HG03060 (cell line): ENCODE measurements around the gene P3H2.
"Not testable (repeated sequence)": the region's sequence is repeated elsewhere in the genome, so short reads cannot be mapped to it uniquely, and the experiment has no call there.

Experiments
- ATAC-seq: cut with Tn5 transposase; IDR thresholded peaks from one replicate; pipeline ENCODE4 v1.9.1; 2021; ENCODE audit warnings: low read depth, moderate number of reproducible peaks; ENCODE audit not compliant: unreplicated experiment

Gene P3H2

DNA sequence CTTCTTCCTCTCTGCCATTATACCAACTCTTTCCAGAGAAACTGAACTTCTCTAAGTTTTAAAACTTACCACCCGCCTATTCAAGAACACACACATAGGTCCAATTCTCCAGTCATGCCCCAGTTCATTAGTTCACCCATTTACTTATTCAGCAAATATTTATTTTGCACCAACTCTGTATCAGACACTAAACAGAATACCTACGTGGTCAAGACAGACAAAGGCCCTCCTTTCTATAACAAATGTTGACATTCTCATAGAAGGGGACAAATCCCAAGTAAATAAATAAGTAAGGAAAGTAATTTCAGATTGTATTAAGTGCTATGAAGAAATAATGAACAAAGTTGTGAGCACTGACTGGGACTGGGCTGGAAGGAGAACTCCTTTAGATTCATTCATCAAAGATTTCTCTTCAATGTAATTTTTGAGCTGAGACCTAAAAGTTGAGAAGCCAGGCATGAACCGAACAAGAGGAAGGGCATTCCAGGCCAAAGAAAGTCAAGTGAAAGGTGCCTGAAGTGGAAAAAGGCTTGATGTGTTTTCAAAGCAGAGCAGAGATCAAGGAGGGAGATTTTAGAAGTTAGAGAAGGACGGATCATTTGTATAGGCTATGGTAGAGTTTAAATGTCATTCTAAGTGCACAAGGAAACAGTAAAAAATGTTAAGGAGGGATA, 120.4 kb downstream of the P3H2 start:
- ATAC-seq: no peak

DNA sequence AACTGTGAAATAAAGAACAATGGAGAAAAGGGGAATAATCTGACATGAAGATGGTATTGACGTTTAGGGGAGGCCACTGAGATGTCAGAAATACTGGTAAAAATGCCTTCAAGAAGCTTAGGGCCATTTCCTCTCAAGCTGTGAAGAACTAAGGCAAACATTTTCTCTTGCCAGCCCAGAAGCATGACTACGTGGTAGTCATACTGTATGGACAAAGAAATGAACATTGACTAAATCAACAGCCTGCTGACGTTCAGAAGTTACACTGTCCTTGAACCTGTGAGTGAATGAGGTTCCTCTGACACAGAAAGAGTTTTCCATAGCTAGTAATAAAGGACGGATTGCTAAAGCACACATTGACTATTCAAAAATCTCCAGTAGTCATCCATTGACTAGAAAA, 121.0 kb downstream of the P3H2 start:
- ATAC-seq: no peak

DNA sequence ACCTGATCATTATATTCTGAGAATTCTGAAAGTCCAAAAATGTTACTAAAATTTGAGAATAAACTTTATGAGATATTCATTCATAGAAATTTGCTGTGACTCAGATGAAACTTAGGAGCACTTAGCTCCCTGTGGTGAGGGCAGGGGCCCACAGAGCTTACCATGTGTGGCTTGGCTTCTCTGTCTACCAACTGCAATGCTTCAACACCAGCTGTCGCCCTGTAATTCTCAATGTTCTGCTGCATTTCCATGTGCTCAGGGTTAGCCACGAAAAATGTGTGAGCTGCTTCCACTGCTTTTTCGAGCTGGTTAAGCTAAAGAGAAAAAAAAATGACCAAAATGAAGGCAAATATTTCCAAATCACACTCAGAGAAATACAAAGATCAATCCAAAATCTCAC, 125.6 kb downstream of the P3H2 start:
- no peak for ATAC-seq

DNA sequence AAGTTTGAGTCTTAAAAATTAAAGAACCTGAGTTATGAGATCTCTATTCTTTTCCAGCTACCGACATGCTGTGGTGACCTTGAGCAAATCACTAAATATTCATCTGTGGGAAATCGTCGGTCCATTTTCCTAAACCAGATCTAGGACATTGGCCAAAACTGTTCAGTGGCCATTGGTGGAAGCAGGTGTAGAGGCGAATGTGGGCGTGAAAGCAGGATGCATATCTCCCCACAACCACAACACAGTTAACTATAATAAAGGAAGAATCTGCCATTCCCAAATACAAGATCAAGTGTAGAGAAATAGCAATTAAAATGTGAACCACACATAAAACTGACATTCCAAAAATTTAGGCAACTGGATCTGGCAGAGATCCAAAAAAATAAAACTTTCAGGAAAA, 129.9 kb downstream of the P3H2 start:
- ATAC-seq: no peak

DNA sequence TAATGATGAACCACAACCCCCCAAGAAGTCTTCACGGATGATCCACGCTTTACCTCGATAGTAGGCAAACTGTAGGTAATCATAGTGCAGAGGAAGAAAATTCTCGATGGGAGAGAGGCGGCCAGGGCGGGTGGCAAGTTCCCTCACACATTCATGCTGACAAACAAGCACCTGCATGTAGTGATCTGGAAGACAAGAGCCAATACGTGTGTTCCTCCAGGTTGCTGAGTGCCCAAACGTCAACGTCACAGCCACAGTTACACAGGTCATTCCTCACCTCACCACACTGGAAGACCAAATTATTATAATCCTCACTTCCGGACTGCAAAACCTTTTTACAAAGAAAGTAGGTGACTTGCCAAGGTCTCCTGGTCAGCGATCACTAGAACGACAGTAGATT, 131.8 kb downstream of the P3H2 start:
- ATAC-seq: no peak

DNA sequence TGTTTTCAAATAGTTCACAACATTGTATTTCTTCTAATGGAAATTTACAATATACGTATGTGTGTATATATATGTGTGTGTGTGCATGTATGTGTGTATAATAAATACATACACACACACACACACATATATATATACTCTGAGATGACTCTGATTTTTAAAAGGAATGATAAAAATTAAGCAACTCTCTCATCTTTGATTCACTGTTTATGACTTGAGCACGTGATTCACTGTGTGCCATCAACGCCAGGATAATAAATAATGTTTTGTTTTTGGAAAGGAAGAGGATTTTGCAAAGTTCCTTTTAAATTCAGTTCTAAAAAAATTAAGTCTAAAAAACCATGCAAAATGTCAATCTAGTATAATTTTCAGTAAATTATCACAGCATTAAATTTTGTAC, 132.4 kb downstream of the P3H2 start:
- ATAC-seq: no peak

DNA sequence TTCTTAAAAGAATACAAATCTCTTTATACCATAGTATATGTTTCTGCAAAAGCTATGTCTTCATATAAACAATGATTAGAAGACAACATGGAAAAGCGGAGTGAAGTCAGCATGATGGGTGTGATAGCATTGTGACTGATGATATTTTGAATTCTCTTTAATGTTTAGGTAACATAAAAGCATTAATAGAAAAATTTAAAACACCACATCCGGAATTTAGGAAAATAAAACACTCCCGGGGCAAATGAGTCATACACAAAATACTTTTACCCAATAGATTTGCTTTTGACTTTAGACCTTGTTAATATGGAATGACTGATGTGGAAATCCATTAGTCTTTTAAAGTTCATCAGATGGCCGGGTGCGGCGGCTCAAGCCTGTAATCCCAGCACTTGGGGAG, 134.7 kb downstream of the P3H2 start:
- ATAC-seq: no peak

DNA sequence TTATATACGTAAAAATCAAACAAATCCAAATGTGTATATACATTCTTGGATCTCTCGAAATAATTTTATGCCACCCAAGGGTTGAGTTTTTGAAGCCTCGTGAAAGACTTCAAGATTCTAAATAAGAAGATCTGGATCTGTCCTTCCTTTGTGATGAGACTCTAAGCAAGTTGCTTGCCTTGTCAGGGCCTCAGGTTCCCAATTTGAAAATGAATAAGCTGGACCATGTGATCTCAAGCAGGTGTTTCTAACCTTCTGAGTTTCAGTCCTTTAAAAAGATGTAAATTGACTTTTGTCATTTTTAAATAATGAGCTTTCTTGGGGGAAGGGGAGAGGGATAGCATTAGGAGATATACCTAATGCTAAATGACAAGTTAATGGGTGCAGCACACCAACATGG, 137.1 kb downstream of the P3H2 start:
- ATAC-seq: no peak

DNA sequence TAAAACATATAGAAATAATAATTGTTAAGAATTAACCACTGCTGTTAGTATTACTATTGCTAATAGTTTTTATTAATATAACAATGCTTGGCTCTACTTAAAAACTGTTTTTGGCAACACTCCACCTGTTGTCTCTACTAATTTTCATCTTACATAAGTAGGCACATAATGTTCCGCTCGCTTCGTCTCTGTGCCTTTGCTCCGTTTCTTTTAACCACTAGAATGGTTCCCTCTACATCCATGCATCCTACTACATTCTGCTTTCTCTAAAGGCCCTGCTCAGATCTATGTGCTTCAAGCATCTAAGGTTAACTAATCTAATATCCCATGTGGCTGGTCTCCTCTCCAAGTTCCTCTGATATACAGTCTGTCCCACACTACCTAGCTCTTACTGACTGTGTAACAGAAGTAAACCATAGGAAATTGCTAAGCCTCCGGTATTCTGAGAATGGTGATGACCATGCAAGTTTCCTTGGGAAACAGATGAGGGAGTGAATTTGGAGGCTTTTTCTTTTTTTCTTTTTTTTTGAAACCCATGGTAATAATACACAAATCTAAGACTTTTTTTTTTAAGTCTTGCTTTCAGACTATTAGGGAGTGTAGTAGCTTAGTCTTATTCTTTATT, 138.3 kb downstream of the P3H2 start:
- no peak for ATAC-seq

DNA sequence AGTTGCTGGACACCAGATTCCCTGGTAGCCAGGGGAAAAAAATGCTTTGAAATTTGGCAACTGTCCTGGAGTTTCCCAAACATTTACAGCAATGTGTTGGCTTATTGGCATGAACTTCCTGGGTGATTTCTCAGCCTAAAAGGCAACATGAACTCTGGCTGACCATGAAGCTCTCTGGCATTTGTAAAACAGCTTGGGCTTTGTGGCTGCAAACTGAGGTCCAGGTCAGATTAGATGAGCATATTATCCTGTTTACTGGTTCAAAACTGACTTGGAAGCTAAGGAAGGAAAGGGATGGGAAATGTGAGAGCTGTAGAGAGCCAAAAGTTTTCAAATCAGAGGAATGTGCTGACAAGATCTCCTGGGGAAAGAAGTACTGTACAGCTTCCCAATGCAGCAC, 139.0 kb downstream of the P3H2 start:
- no peak for ATAC-seq

DNA sequence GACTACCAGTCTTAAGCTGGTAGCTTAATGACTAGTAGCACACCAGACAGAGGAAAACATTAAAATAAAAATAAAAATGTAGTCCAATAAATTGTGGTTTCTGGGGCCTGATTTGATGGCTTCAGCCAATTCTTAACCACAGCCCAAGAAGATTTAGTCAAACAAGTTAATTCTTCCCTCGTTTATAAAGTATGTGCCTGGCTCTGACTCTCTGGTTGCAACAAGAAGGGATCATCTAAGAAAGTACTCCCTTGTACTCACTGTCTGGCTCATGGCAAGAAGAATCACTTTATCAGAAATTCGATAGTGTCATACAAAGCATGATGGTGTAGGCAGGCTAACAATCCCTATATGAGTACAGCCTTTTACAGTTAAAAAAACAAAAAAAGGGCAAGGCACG, 141.9 kb downstream of the P3H2 start:
- ATAC-seq: no peak

DNA sequence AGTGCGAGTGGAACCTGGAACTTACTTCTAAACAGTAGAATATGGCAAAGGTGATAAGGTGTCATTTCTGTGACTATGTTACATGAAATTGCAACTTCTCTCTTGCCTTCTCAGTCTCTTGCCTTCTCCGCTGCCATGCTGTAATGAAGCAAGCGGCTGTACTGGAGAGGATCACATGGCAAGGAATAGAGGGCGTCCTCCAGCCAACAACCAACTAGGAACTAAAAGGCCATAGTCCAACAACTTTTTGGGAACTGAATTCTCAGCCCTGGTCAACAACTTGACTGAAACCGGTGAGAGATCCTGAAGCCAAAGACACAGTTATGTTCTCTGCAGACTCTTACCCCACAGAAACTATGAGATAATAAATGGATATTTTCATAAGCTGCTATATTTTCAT, 143.5 kb downstream of the P3H2 start:
- no peak for ATAC-seq

DNA sequence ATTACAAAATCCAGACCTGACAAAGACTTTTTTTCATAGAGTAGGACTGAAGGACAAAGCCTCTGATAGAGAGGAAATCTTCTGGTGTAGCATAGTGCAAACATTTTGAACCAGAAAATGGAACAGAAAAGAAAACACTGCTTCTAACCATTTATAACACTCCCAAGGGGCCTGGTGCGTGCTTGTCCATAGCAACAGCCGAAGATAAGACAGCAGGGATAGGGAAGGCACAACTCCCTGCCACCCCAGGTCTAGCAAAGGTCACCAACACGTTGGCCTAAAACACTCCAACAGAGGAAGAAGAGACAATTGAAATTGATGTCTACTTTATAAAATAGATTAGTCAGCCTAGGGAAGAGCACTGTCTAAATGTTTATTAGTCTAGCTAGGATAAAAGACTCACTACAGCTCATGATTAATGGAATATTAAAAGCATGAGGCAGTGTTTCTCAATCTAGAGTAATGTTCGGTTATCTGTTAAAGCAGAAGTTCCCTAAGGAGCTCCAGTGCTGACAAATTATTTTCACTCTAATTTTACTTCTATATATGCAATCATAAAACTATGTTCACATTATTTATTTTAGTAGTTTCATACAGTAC, 145.2 kb downstream of the P3H2 start:
- no peak for ATAC-seq

DNA sequence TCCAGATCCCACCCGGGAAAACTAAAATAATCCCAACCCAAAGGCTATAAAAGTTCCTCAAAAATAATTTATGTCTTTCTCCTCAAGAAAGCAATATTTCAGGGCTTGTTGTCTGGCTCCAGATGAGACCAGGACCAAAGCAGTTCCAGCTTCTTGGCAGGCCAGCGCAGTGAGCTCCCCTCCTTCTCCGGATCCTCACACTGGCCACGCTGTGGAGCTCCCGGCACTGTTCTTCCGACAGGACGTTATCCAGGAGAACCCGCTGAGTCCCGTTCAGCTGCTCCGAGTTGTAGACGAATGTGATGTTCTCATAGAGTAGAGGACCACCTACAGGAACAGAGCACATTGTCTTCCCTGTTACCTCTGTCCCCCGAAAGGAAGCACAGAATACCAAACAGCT, 146.3 kb downstream of the P3H2 start:
- no peak for ATAC-seq

DNA sequence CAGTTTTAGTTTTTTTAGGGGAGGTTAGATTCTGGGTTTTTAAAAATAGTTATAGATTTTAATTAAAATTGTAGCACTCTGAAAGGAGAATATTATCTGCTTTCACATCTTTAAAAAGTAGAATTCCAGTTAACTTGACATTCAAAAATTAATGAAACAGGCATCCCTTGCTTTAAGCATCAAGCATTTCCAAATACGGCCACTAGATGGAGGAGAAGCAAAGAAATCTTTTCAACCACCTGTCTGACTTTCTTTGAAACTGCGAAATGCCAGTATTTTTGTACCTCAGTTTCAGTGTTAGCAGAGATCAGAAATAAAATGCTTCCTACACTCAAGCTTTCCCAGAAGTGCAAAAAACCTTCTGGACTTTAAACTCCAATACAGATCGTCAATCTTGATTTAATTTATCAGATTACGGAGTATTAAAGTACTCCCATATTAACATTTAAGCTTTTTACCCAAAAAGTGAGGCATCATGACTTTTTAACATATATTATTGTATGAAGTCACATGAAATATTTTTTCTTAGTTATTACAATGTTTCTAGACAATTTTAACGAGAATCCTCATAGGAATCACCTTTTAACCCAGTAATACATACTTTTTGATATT, 153.3 kb downstream of the P3H2 start:
- ATAC-seq: peak; percentile 53

DNA sequence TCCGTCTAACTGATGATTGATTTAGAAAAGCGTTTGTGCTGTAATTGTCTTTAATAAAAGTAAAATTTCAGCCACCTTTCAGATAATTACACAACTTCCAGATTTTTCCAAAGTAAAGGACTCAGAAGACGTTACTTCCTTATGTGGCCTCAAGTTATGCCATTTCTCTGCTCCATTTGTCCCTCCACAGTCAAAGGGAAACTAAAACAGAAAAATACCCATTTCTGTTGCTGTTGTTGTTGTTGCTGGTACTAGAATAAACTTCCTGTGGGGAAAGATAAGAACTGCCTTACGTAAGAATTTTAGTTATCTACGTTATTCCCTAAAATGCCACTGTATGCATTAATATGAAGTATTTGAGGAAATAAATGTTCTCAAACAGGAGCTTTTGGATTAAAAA, 153.9 kb downstream of the P3H2 start:
- no peak for ATAC-seq

DNA sequence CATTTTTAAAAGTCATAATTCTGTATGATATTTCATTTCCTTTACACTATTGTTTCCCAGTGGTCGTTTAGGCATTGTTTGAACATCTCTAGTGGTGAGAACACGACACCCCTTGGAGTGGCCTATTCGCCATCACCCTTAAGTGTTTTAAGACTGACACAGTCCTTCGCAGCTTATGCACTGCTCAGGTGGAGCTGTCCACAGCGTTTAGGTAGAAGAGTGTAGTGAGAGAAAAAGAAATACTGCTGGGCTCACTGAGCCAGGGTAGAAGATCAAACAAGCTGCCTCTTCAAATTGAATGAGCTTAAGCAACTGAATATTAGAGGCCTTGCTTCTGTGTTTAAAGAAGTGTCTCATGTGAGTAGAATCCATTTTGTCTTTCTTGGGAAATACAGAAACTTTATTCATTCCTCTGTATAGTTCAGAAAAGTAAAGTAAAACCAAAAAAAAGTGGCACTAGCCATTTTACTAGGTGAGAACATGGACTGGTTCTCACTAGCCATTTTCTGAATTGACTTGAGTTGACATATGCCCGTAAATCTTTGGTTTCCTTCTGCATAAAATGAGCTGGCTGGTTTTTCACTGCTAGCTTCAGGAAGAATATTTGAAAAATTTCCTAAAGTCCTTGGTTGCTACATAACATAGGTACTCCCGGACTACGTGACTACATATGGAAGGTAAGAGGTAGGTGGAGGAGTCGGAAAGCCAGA, 155.9 kb downstream of the P3H2 start:
- ATAC-seq: no peak

DNA sequence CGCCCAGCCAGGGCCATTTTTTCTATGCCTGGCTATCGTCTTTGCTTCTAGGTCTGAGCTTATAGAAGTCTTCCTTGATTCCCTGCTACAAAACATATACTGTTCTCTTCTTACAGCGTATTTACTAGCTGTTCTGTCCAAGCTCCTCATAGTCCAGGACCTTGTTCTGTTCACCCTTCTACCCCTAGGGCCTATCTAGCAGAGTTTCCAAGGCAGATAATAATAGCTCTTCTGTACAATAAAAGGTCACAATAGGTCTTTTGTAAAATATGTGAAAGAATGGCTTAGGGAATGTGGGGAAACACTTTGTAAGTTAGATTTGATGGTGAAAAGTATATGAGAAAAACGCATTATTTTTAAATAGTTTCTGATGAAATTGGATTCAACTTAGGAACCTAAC, 158.2 kb downstream of the P3H2 start:
- no peak for ATAC-seq

DNA sequence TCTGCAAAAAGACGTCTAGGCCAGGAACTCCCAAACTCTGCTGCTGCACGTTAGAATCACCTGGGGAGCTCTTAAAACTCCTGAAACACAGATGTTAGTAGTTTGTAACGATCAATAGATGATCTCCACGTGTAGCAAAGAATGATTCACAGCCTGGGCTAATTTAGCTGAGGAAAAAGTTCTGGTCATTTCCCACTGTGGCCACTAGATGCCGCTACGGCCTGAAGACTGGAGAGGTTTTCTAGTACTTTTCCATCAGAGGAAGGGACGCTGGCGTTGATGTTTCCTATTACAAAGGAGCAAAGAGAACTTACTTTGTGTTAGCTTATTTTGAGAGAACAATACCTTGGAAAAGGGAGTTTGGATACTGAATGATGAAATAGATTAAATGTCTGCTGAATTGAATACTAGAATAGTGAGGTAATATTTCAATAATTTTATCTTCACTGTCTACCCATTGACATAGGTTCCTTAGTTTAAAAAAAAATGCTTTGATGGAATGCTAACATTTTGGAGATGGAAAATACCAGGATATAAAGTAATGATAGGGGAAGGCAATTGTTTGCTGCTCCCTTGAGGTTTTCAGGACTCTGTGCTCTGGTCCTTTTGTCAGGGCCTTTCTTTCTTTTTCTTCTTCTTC, 159.1 kb downstream of the P3H2 start:
- peak; percentile 66 for ATAC-seq

DNA sequence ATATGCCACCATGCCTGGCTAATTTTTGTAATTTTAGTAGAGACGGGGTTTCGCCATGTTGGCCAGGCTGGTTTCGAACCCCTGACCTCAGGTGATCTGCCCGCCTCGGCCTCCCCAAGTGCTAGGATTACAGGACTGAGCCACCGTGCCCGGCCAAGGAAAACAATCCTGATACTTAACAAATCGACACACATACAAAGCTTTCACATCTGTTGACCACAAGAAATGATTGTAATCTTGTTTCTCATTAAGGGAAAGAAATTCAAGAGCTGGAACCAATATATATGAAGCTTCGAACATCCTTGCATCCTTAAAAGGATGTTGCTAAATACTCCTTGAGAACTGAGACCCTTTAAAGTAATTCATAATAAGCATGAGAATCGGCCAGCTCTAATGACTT, 159.6 kb downstream of the P3H2 start:
- not testable (repeated sequence) for ATAC-seq
